HCT116 (cell line): Measurements from ENCODE around the gene ERBB4. TPM values are rescaled to one million over a fixed set of nuclear protein-coding genes. Genes with fewer than 3 reads are reported as not detected.

Source experiments
- ATAC-seq: fragments of 200-7000 bp; cut with Tn5 transposase; 2 replicates; pipeline ENCODE4 v1.9.1; 2020; ENCODE audit warnings: mild to moderate bottlenecking, moderate library complexity
- BruUV-seq: library from RNA; stranded (reverse); fragments of 400-500 nt; replicated peaks from 2 replicates; lab custom pipeline; 2021; lab: Mats Ljungman, UMichigan
- CTCF ChIA-PET: fragments of 300-600 bp; sonication (Branson Sonifier 250); formaldehyde crosslinking; loops from one replicate; lab custom pipeline; 2021; ENCODE audit warnings: antibody characterized with exemption; lab: Charles Lee
- POLR2A ChIA-PET: fragments of 300-600, 350-600 bp; sonication (Branson Sonifier 250); formaldehyde crosslinking; loops from one replicate; lab custom pipeline; 2021; ENCODE audit warnings: antibody characterized with exemption; lab: Charles Lee
- RAD21 ChIA-PET, 2 experiments: fragments of 300-600 bp; sonication (Branson Sonifier 250); formaldehyde crosslinking; loops; one replicate each; lab custom pipeline; 2023; ENCODE audit warnings: low total read pairs in 2 of 2; ENCODE audit not compliant: uncharacterized antibody in 2 of 2, unreplicated experiment in 2 of 2, low non-redundant PET in 1 of 2; lab: Charles Lee
- DNase-seq: peaks from one replicate; pipeline ENCODE4 v3.0.0-alpha.2; 2010; ENCODE audit warnings: low read depth, low spot score
- H2AFZ ChIP-seq: fragments of 200-600 bp; shearing (Covaris generic), sonication (generic); 2 replicates; pipeline ENCODE4 v1.6.1; 2017; ENCODE audit warnings: low read depth, mixed run types, mixed read lengths, antibody characterized with exemption, low read length; ENCODE audit not compliant: poor library complexity, severe bottlenecking
- H3K27ac ChIP-seq: 2 replicates; pipeline ENCODE4 v1.5.1; 2012; ENCODE audit warnings: low read depth, low read length
- H3K27me3 ChIP-seq: fragments of 200-600 bp; sonication (generic); 2 replicates; pipeline ENCODE4 v1.6.1; 2016; ENCODE audit warnings: mixed run types, low read length, mixed read lengths; ENCODE audit not compliant: insufficient read depth
- H3K36me3 ChIP-seq, 2 experiments: fragments of 200-500 bp in 1 of 2; fragments of 200-600 bp in 1 of 2; sonication (Bioruptor generic) in 1 of 2; sonication (generic) in 1 of 2; 2 replicates each; pipeline versions ENCODE4 v1.5.1 to v1.6.1; 2014 to 2016; ENCODE audit warnings: low read length in 2 of 2, inconsistent platforms in 1 of 2, mixed read lengths in 1 of 2, mixed run types in 1 of 2; ENCODE audit not compliant: insufficient read depth in 2 of 2, control insufficient read depth in 1 of 2
- H3K4me1 ChIP-seq, 2 experiments: fragments of 200-600 bp in 1 of 2; sonication (generic) in 1 of 2; 2 replicates each; pipeline versions ENCODE4 v1.5.1 to v1.6.1; 2012 to 2017; ENCODE audit warnings: low read length in 2 of 2, inconsistent platforms in 1 of 2, mild to moderate bottlenecking in 1 of 2, mixed read lengths in 1 of 2, mixed run types in 1 of 2, moderate library complexity in 1 of 2; ENCODE audit not compliant: insufficient read depth in 2 of 2, control insufficient read depth in 1 of 2
- H3K4me2 ChIP-seq: fragments of 200-600 bp; sonication (generic); 2 replicates; pipeline ENCODE4 v1.6.1; 2017; ENCODE audit warnings: mixed run types, low read length, mixed read lengths
- H3K4me3 ChIP-seq, 2 experiments: fragments of 200-600 bp in 1 of 2; sonication (generic) in 1 of 2; replicated peaks in 1 of 2; 2 replicates each; pipeline ENCODE4 v1.5.1; 2011 to 2016; ENCODE audit warnings: low read length in 2 of 2, control low read depth in 1 of 2, low read depth in 1 of 2, mild to moderate bottlenecking in 1 of 2, mixed read lengths in 1 of 2, mixed run types in 1 of 2
- H3K79me2 ChIP-seq: fragments of 200-600 bp; sonication (generic); 2 replicates; pipeline ENCODE4 v1.6.1; 2017; ENCODE audit warnings: mild to moderate bottlenecking, mixed run types, low read length, moderate library complexity, mixed read lengths; ENCODE audit not compliant: insufficient read depth
- H3K9ac ChIP-seq: fragments of 200-600 bp; sonication (generic); 2 replicates; pipeline ENCODE4 v1.6.1; 2016; ENCODE audit warnings: low read length, mixed read lengths
- H3K9me2 ChIP-seq: fragments of 200-600 bp; sonication (generic), shearing (Covaris generic); 2 replicates; pipeline ENCODE4 v1.6.1; 2017; ENCODE audit warnings: mixed run types, mild to moderate bottlenecking, moderate library complexity; ENCODE audit not compliant: insufficient read depth
- H3K9me3 ChIP-seq, 2 experiments: fragments of 200-500 bp in 1 of 2; fragments of 200-600 bp in 1 of 2; sonication (Bioruptor generic) in 1 of 2; sonication (generic) in 1 of 2; 2 replicates each; pipeline ENCODE4 v1.6.1; 2014 to 2017; ENCODE audit warnings: low read length in 2 of 2, mixed read lengths in 2 of 2, inconsistent platforms in 1 of 2, low read depth in 1 of 2, mild to moderate bottlenecking in 1 of 2, mixed run types in 1 of 2, moderate library complexity in 1 of 2; ENCODE audit not compliant: control insufficient read depth in 1 of 2, insufficient read depth in 1 of 2
- H4K20me1 ChIP-seq: fragments of 200-600 bp; sonication (generic), shearing (Covaris generic); 2 replicates; pipeline ENCODE4 v1.6.1; 2017; ENCODE audit warnings: mixed run types, mild to moderate bottlenecking, moderate library complexity; ENCODE audit not compliant: insufficient read depth
- CBX3 ChIP-seq: IDR thresholded peaks from 2 replicates; pipeline ENCODE4 v1.6.1; 2012; ENCODE audit warnings: low read depth
- CEBPB ChIP-seq: IDR thresholded peaks from 2 replicates; pipeline ENCODE4 v1.6.1; 2012; ENCODE audit warnings: low read depth
- EGR1 ChIP-seq: IDR thresholded peaks from 2 replicates; pipeline ENCODE4 v1.6.1; 2012; ENCODE audit warnings: low read depth
- ELF1 ChIP-seq: IDR thresholded peaks from 2 replicates; pipeline ENCODE4 v1.6.1; 2012; ENCODE audit warnings: low read depth, borderline replicate concordance
- JUND ChIP-seq: IDR thresholded peaks from 2 replicates; pipeline ENCODE4 v1.6.1; 2012
- POLR2A ChIP-seq: IDR thresholded peaks from 2 replicates; pipeline ENCODE4 v1.7.0; 2011; ENCODE audit warnings: borderline replicate concordance; ENCODE audit not compliant: insufficient read depth, insufficient read length; ENCODE audit errors: extremely low read depth
- RAD21 ChIP-seq: IDR thresholded peaks from 2 replicates; pipeline ENCODE4 v1.6.1; 2012; ENCODE audit warnings: low read depth, mild to moderate bottlenecking
- SP1 ChIP-seq: IDR thresholded peaks from 2 replicates; pipeline ENCODE4 v1.6.1; 2012; ENCODE audit warnings: low read depth
- YY1 ChIP-seq: IDR thresholded peaks from 2 replicates; pipeline ENCODE4 v1.6.1; 2011; ENCODE audit warnings: low read length, low read depth, moderate library complexity, mild to moderate bottlenecking; ENCODE audit not compliant: insufficient replicate concordance; ENCODE audit errors: extremely low read depth
- ZNF274 ChIP-seq: fragments of 200-500 bp; sonication (Bioruptor generic); IDR thresholded peaks from 2 replicates; pipeline ENCODE4 v1.6.1; 2014; ENCODE audit warnings: mild to moderate bottlenecking, low read depth, low read length, inconsistent platforms
- intact Hi-C: fragments of 100-400 bp; cut with micrococcal nuclease; formaldehyde crosslinking; loops from 2 replicates; pipeline ENCODE4 v1.10.0; 2022
- total RNA-seq: library from RNA; stranded (reverse); gene quantifications from one replicate; pipeline ENCODE4 v1.2.1, GENCODE V29; 2021; ENCODE audit not compliant: unreplicated experiment
- TF ChIP-seq, protein P1 (sequence below): IDR thresholded peaks from 2 replicates; pipeline ENCODE4 v1.6.1; 2012
- TF ChIP-seq, protein P2 (sequence below), 3 experiments: fragments of 200-600 bp in 1 of 3; sonication (generic) in 1 of 3; IDR thresholded peaks in 2 of 3; conservative IDR thresholded peaks in 1 of 3; 2 replicates each; pipeline ENCODE4 v1.5.1; 2012 to 2017; ENCODE audit warnings: low read depth in 2 of 3, low read length in 2 of 3, antibody characterized with exemption in 1 of 3, borderline replicate concordance in 1 of 3, control low read depth in 1 of 3, mild to moderate bottlenecking in 1 of 3, mixed read lengths in 1 of 3, mixed run types in 1 of 3, moderate library complexity in 1 of 3; ENCODE audit not compliant: insufficient read depth in 1 of 3
- TF ChIP-seq, protein P3 (sequence below): IDR thresholded peaks from 2 replicates; pipeline ENCODE4 v1.6.1; 2012; ENCODE audit warnings: low read depth
- TF ChIP-seq, protein P4 (sequence below): IDR thresholded peaks from 2 replicates; pipeline ENCODE4 v1.6.1; 2012

Gene ERBB4
- total RNA-seq, 1 experiment from 2014 or later = 0.10 TPM

DNA sequence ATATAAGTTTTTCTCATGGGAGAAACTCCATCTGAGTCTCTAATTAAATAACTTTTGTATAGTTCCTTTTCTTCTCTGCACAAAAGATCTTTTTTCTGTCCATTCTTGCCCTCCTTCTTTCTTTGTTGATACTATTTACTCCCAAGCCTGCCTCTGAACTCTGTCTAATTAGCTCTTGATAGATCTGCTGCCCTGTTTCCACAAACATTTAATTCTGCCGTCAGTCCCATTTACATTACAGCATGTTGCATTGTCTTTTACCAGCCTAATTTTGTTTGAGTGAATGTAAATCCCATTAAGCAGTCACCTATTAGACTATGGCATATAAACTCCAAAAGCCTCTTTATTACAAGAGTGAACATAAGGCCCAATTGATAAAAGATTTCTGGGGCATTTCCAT is 254.4 kb downstream of the ERBB4 start:
- TF ChIP-seq, protein P1, sequence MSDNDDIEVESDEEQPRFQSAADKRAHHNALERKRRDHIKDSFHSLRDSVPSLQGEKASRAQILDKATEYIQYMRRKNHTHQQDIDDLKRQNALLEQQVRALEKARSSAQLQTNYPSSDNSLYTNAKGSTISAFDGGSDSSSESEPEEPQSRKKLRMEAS = no peak
- TF ChIP-seq CBX3 = no peak
- no peak overlapping the region for H3K4me2 ChIP-seq
- RAD21 ChIA-PET = no interaction called here
- no peaks in the 10 kb centered on the region for H4K20me1 ChIP-seq
- POLR2A ChIA-PET = no interaction called here
- CTCF ChIA-PET = no interaction called here
- no peak overlapping the region for H2AFZ ChIP-seq
- H3K4me3 ChIP-seq = no peak overlapping the region
- no peaks in the 10 kb centered on the region for H3K4me1 ChIP-seq
- H3K9me3 ChIP-seq = no peaks in the 10 kb centered on the region
- H3K27me3 ChIP-seq = no peaks in the 10 kb centered on the region
- no peaks in the 10 kb centered on the region for H3K36me3 ChIP-seq
- no peaks in the 10 kb centered on the region for H3K79me2 ChIP-seq
- no peak overlapping the region for H3K9ac ChIP-seq
- DNase-seq (no peak), ATAC-seq (no peak)
- intact Hi-C loops = no loop called here
- no peaks in the 10 kb centered on the region for H3K9me2 ChIP-seq
- H3K27ac ChIP-seq = no peak overlapping the region
- BruUV-seq = no TSS peak

DNA sequence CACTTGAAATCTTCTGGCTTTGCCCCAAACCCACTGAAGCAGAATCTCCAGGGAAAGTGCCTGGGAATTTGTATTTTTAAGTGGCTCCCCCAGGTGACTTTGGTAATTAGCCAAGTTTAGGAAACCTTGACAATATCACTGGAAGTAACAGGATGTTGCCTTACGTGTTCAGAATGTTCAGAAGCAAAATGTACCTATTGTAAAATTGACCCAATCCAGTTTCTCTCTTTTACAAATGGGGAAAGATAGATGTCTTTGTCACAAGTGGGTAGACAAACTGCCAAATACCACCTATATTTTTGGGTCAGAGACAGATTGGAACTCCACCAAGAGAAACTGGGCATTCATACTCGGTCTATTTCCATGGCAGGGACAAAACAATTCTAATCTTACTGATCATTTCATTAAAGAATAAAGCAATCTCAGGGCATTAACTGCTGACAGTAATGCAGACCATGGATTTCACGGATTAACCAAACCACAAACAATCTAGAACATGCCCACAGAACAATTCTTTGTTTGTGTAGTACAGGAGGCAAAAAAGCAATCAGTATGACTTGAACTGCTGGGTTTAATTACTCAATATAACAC is 255.8 kb downstream of the ERBB4 start:
- Histone ChIP-seq H3K4me1 (no peaks in the 10 kb centered on the region), H3K4me2 (no peak overlapping the region), H2AFZ (no peak overlapping the region), H3K9ac (no peak overlapping the region), H3K79me2 (no peaks in the 10 kb centered on the region), H3K9me2 (no peaks in the 10 kb centered on the region), H3K36me3 (no peaks in the 10 kb centered on the region), H3K27ac (no peak overlapping the region), H3K4me3 (no peak overlapping the region), H3K9me3 (no peaks in the 10 kb centered on the region), H3K27me3 (no peaks in the 10 kb centered on the region), H4K20me1 (no peaks in the 10 kb centered on the region)
- RAD21 ChIA-PET = no interaction called here
- POLR2A ChIA-PET = no interaction called here
- intact Hi-C loops = no loop called here
- ATAC-seq (no peak), DNase-seq (no peak)
- BruUV-seq = no TSS peak
- CTCF ChIA-PET = no interaction called here
- no peak for TF ChIP-seq EGR1
- TF ChIP-seq, protein P2, sequence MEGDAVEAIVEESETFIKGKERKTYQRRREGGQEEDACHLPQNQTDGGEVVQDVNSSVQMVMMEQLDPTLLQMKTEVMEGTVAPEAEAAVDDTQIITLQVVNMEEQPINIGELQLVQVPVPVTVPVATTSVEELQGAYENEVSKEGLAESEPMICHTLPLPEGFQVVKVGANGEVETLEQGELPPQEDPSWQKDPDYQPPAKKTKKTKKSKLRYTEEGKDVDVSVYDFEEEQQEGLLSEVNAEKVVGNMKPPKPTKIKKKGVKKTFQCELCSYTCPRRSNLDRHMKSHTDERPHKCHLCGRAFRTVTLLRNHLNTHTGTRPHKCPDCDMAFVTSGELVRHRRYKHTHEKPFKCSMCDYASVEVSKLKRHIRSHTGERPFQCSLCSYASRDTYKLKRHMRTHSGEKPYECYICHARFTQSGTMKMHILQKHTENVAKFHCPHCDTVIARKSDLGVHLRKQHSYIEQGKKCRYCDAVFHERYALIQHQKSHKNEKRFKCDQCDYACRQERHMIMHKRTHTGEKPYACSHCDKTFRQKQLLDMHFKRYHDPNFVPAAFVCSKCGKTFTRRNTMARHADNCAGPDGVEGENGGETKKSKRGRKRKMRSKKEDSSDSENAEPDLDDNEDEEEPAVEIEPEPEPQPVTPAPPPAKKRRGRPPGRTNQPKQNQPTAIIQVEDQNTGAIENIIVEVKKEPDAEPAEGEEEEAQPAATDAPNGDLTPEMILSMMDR (IDR thresholded peaks at IDR 0.05 in 2 of 3, conservative IDR thresholded peaks at IDR 0.05 in 1 of 3; ENCODE audit: borderline replicate concordance in 1 of 3, insufficient read depth in 1 of 3, low read depth in 2 of 3, low read length in 2 of 3) = no peak
- TF ChIP-seq, protein P3, sequence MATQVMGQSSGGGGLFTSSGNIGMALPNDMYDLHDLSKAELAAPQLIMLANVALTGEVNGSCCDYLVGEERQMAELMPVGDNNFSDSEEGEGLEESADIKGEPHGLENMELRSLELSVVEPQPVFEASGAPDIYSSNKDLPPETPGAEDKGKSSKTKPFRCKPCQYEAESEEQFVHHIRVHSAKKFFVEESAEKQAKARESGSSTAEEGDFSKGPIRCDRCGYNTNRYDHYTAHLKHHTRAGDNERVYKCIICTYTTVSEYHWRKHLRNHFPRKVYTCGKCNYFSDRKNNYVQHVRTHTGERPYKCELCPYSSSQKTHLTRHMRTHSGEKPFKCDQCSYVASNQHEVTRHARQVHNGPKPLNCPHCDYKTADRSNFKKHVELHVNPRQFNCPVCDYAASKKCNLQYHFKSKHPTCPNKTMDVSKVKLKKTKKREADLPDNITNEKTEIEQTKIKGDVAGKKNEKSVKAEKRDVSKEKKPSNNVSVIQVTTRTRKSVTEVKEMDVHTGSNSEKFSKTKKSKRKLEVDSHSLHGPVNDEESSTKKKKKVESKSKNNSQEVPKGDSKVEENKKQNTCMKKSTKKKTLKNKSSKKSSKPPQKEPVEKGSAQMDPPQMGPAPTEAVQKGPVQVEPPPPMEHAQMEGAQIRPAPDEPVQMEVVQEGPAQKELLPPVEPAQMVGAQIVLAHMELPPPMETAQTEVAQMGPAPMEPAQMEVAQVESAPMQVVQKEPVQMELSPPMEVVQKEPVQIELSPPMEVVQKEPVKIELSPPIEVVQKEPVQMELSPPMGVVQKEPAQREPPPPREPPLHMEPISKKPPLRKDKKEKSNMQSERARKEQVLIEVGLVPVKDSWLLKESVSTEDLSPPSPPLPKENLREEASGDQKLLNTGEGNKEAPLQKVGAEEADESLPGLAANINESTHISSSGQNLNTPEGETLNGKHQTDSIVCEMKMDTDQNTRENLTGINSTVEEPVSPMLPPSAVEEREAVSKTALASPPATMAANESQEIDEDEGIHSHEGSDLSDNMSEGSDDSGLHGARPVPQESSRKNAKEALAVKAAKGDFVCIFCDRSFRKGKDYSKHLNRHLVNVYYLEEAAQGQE = no peak
- no peak for TF ChIP-seq ZNF274
- TF ChIP-seq JUND = no peak
- no peak for TF ChIP-seq POLR2A
- no peak for TF ChIP-seq SP1
- TF ChIP-seq ELF1 = no peak
- TF ChIP-seq, protein P4, sequence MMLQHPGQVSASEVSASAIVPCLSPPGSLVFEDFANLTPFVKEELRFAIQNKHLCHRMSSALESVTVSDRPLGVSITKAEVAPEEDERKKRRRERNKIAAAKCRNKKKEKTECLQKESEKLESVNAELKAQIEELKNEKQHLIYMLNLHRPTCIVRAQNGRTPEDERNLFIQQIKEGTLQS = no peak
- no peak for TF ChIP-seq YY1
- TF ChIP-seq RAD21 = no peak
- no peak for TF ChIP-seq CEBPB
- TF ChIP-seq, protein P1 = no peak
